Fibroblast of skin of right biceps (primary cell): ENCODE results near the gene STEAP3.

Experiments used
- DNase-seq: peaks from one replicate; pipeline ENCODE4 v3.0.0-alpha.2; 2013

Gene STEAP3

DNA sequence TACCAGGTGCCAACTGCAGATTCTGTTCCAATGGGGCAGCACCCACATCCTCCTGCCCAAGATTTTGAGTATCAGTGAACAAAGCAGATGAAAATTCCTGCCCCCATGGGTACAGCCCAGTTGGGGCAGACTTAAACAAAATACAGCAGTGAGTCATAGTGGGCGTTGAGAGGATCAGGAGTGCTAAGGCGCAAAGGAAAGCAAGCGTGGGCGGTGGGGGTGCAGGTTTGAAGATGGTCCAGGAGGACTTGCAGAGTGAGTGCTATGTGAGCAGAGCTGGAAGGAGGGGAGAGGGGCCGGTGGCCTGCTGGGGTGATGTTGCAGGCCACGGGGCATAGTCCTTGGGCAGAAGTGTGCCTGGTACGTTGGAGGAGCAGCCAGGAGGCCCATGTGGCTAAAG, 24.7 kb downstream of the STEAP3 start:
- DNase-seq = peak; percentile 79

DNA sequence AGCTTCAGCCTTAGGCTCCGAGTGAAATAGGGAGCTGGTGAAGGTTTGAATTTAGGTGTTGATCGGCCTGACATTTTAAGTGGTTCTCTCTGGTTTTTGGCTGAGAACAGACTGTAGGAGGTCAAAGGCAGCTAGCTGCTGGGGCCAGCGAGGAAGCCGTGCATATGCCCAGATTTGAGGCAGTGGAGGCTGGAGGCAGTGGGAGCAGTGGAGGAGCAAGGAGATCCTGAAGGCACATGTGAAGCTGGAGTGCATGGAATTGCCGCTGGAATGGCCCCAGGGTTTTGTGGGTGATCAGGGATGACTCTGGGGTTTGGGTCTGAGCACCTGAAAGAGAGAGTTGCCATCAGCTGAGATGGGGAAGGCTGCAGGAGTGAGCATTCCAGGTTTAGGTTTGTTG, 25.1 kb downstream of the STEAP3 start:
- DNase-seq = no peak

DNA sequence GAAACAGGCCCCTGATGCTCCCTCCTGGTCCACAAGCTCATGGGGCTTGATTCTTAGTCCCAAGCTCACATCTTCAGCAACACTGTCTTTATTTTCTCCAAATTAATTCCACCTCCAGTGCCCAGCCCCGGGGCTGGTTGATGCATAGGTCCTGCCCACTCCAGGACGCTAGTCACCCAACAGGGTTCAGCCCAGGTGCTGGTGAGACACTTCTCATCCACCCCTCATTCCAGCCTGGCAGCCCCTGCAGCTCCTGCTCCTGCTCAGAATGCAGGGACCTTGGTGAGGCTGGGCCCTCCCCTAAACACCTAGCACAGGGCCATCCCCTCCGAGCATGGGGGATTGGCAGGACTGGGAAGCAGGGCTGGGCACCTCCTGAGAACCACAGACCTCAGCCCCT, 25.7 kb downstream of the STEAP3 start:
- DNase-seq = no peak

DNA sequence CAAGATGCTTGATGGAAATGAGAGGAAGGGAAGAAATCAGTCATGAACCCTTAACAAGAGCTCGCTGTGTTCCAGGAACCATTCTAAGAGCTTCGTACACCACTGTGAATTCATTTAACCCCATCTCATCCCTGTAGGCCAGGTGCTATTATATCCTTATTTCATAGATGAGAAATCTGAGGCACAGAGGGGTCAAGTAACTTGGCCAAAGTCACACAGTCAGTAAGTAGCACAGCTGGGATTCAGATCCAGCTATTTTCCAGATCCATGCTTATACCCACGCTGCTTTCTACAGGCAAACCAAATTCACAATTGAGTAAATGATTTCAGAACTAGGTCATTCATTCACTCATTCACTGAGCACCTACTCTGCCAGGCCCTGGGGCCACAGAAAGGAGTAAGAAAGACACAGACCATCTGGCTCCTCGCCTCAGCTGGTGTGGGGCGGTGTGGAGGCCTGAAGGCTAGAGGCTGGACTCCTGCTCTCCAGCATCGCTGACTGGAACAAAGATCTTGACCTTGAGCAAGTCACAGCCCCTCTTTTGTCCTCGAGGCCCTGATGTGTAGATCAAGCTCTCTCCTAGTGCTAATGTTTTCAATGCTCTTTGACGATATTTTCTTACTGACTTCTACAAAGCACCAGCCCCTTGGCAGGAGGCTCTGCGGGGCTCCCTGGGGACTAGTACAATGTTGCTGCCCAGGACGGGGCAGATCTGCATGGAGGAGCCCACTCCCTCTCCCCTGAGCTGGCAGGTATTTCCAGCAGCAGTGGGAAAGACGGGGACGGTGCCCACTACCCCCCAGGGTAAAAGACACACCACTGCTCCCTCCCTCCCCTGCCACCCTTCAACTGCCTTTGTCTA, 26.5 kb downstream of the STEAP3 start:
- no peak for DNase-seq

GRCh38 chr2:119250718-119251290, 27.2 kb downstream of the STEAP3 start:
- DNase-seq = no peak

- DNase-seq = no peak
These were observed 28.0 kb downstream of the STEAP3 start for GRCh38 chr2:119251652-119252051.

GRCh38 chr2:119252186-119253113, 28.8 kb downstream of the STEAP3 start:
- peak; percentile 98 for DNase-seq

GRCh38 chr2:119253114-119253702, 29.6 kb downstream of the STEAP3 start:
- peak; percentile 75 for DNase-seq

DNA sequence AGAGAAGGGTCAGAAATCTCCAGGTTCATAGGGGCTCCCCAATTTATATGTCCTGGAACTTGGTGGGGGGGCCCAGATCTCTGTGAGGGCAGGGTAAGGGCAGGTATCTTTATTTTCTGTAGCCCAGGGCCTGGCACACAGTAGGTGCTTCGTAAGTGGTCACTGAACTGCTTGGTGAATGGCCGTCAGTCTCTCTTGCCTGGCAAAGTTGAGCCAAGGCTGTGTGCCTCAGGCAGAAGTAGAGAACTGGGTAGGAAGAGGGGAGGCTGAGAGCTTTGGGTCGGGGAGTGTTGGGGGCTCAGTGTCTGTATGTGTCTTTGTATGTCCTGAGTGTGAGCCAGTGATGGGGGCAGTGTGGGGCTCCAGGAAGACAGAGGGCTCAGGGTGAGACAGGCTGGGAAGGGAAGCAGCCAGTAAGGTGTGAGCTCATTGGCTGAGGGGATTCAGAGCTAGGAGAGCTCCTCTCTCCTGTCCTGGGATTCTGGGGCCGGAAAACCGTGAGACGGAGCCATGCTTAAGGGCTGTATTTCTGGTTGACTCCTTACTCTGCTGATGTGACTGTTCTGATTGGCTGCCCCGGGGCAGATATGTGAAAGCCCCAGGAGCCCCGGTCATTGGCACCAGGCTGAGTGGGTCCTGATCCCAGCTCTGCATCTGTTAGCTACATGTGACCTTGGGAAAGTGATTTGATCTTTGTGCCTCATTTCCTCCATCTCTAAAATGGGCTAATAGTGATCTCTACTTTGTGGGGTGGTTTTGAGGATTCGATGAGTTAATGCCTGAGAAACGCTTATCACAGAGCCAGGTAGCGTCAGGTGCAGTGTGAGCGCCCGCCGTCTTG, 30.3 kb downstream of the STEAP3 start:
- no peak for DNase-seq

GRCh38 chr2:119254601-119255080, 31.0 kb downstream of the STEAP3 start:
- DNase-seq = no peak

DNA sequence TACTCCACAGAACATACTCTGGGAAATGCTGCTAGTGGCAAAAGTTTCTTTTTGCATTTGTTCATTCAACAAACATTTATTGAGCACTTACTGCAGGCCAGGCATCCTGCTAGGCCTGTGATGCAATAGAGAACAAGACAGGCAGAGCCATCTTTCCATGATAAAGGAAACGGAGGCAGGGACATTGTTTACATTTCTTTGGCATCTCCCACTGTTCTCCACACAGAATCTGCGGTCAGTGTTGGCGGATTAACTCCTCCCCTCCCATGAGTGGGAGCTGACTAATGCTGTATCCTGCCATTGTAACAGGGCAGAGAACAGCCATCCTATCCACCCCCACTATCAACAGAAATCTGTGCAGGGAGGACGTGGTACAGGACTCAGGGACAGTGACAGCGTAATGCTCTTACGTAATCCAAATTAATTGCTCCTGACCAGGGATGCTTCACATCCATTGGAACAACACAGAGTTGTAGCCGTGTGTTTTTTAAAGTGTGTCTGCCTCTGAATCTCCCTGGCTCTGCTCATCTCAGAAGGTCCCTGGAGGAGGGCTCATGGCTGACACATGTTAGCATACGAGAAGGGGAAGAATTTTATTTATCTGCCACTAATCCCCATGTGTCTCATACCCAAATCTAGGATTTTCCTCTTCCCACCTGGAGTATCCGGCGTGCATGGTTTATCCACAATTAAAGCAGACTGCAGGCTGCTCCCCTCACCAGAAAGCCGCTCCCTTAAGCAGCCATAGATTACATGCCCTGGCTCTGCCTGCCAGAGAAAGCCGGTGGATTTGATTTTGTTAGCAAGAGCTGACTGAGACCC, 32.3 kb downstream of the STEAP3 start:
- DNase-seq = peak; percentile 99

DNA sequence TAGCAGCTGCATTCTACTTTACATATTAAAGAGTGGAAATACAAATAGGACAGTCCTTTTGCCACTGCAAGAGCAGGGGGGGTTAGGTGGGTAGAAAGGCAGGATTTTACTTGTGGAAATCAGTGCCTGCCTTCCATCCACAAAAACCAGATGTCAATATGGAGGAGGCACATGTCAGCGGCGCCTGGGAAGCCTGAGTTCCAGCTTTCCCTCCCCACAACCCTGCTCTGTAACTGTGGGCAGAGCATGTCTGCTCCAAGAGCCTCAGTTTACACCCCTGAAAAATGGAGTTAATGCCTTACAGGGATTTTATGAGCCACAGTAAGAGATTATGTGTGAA, 32.9 kb downstream of the STEAP3 start:
- DNase-seq = no peak

DNA sequence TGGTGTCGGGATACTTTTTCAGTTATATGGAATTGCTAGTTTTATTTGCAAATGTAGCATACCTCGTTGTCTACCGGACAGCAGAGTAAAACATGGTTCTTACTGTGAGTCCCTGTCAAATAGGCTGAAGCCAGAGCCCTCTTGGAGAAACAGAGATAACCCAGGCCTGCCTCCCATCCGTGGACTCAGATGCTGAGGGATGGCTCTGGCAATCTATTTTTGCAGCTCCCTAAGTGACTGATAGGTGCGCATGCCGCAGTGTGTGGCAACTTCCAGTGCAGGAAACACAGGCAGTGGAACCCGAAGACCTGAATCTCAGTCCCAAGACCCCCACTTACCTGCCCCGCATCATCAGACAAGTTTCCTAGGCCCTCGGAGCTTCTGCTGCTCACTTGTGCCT, 33.6 kb downstream of the STEAP3 start:
- DNase-seq = no peak

DNA sequence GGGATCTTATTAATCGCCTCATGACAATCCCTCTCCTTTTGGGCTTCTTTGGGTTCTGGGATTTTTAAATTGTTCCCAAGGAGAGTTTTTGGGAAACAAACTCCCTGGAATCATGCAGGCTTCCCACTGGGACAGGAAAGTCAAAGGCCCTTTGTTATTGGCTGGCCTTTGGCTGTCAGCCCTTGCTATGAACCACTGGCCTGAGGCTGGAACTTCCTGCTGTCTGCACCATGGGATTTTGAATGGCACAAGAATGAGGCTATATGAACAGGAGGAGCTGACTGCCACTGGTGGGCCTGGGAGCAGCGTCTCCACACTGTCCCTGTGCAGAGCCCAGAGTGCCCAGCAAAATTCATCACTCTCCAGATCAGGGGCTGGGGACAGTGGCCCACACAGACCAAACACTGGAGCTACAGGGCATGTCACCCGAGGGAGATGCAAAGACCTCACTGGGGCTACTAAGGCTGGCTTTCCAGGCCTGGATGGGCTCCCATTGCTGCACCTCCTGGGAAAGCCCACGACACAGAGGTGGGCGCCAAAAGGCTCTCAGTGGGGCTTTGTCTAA, 35.7 kb downstream of the STEAP3 start:
- DNase-seq = no peak

GRCh38 chr2:119260646-119261492, 37.2 kb downstream of the STEAP3 start:
- DNase-seq = peak; percentile 91

- peak; percentile 42 for DNase-seq
These were observed 38.0 kb downstream of the STEAP3 start for GRCh38 chr2:119261493-119262225.

DNA sequence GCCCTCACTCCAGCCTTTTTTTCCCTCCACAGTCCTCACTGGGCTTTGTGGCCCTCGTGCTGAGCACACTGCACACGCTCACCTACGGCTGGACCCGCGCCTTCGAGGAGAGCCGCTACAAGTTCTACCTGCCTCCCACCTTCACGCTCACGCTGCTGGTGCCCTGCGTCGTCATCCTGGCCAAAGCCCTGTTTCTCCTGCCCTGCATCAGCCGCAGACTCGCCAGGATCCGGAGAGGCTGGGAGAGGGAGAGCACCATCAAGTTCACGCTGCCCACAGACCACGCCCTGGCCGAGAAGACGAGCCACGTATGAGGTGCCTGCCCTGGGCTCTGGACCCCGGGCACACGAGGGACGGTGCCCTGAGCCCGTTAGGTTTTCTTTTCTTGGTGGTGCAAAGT, 39.4 kb downstream of the STEAP3 start:
- DNase-seq = no peak

GRCh38 chr2:119263656-119264055, 40.0 kb downstream of the STEAP3 start:
- DNase-seq = no peak
